OCI-LY7 (cell line): ENCODE data around the gene KCNK16. TPM values are rescaled to one million over a fixed set of nuclear protein-coding genes. Genes with fewer than 3 reads are reported as not detected.

ENCODE experiments used
- BruUV-seq: library from RNA; stranded (reverse); fragments of 400-500 nt; replicated peaks from 2 replicates; lab custom pipeline; 2021; lab: Mats Ljungman, UMichigan
- CTCF ChIA-PET: fragments of 300-600 bp; sonication (Branson Sonifier 250); formaldehyde crosslinking; loops from one replicate; lab custom pipeline; 2022; ENCODE audit warnings: antibody characterized with exemption; ENCODE audit not compliant: unreplicated experiment; lab: Charles Lee
- POLR2A ChIA-PET: fragments of 300-600 bp; sonication (Branson Sonifier 250); formaldehyde crosslinking; loops from one replicate; lab custom pipeline; 2022; ENCODE audit warnings: antibody characterized with exemption; lab: Charles Lee
- DNase-seq: peaks from one replicate; pipeline ENCODE4 v3.0.0-alpha.2; 2015; ENCODE audit warnings: low spot score
- H2AFZ ChIP-seq: fragments of 200-600 bp; sonication (generic), shearing (Covaris generic); 2 replicates; pipeline ENCODE4 v1.6.1; 2014; ENCODE audit warnings: mild to moderate bottlenecking, antibody characterized with exemption, low read length, moderate library complexity
- H3K27ac ChIP-seq: fragments of 200-600 bp; sonication (generic); 2 replicates; pipeline ENCODE4 v1.5.1; 2014; ENCODE audit warnings: mixed run types, low read depth, mild to moderate bottlenecking, moderate library complexity, low read length, inconsistent platforms; ENCODE audit not compliant: poor library complexity, severe bottlenecking
- H3K36me3 ChIP-seq: fragments of 200-600 bp; sonication (generic); 2 replicates; pipeline ENCODE4 v1.6.1; 2014; ENCODE audit warnings: mild to moderate bottlenecking, antibody characterized with exemption, low read length, moderate library complexity, mixed read lengths; ENCODE audit not compliant: insufficient read depth
- H3K4me1 ChIP-seq: fragments of 200-600 bp; sonication (generic); 2 replicates; pipeline ENCODE4 v1.5.1; 2014; ENCODE audit warnings: mild to moderate bottlenecking, low read length; ENCODE audit not compliant: insufficient read depth, poor library complexity, severe bottlenecking
- H3K4me2 ChIP-seq: fragments of 200-600 bp; sonication (generic); 2 replicates; pipeline ENCODE4 v1.6.1; 2014; ENCODE audit warnings: mild to moderate bottlenecking, low read length
- H3K4me3 ChIP-seq: fragments of 200-600 bp; sonication (generic); 2 replicates; pipeline ENCODE4 v1.5.1; 2014; ENCODE audit warnings: mild to moderate bottlenecking, low read depth, low read length; ENCODE audit not compliant: poor library complexity, severe bottlenecking
- H3K79me2 ChIP-seq: fragments of 200-600 bp; sonication (generic); 2 replicates; pipeline ENCODE4 v1.6.1; 2016; ENCODE audit warnings: low read depth, mild to moderate bottlenecking, low read length, moderate library complexity, mixed read lengths; ENCODE audit not compliant: insufficient read depth
- H3K9me2 ChIP-seq: fragments of 200-600 bp; sonication (generic); 2 replicates; pipeline ENCODE4 v1.6.1; 2016; ENCODE audit warnings: mild to moderate bottlenecking, low read length, mixed read lengths; ENCODE audit not compliant: insufficient read depth
- H3K9me3 ChIP-seq: fragments of 200-600 bp; sonication (generic); 2 replicates; pipeline ENCODE4 v1.6.1; 2014; ENCODE audit warnings: mild to moderate bottlenecking, mixed run types, low read length, mixed read lengths
- H4K20me1 ChIP-seq: fragments of 200-600 bp; sonication (generic); 2 replicates; pipeline ENCODE4 v1.6.1; 2014; ENCODE audit warnings: mild to moderate bottlenecking, antibody characterized with exemption, low read length, moderate library complexity, mixed read lengths; ENCODE audit not compliant: insufficient read depth
- CTCF ChIP-seq: fragments of 200-600 bp; sonication (generic); conservative IDR thresholded peaks from 2 replicates; pipeline ENCODE4 v1.5.1; 2014; ENCODE audit warnings: mild to moderate bottlenecking, antibody characterized with exemption, low read length, moderate library complexity, mixed read lengths
- EZH2phosphoT487 ChIP-seq: fragments of 200-600 bp; sonication (generic); IDR thresholded peaks from 2 replicates; pipeline ENCODE4 v1.6.1; 2018; ENCODE audit warnings: low read depth, borderline replicate concordance, mild to moderate bottlenecking, mixed run types, antibody characterized with exemption, low read length, moderate library complexity, mixed read lengths
- intact Hi-C: fragments of 100-400 bp; cut with micrococcal nuclease; formaldehyde crosslinking; loops from one replicate; pipeline ENCODE4 v1.10.0; 2022; ENCODE audit not compliant: unreplicated experiment
- total RNA-seq, 2 experiments: library from RNA; depleted of rRNA in 1 of 2; stranded (reverse); fragments of >200 nt in 1 of 2; shearing (Covaris generic) in 1 of 2; gene quantifications; 2 replicates each; pipeline ENCODE4 v1.2.3, GENCODE V29; 2014 to 2022

Gene KCNK16
- total RNA-seq, 2 experiments from 2014 or later: not detected

- H3K4me1 ChIP-seq: no peaks in the 10 kb centered on the region
- ChIA-PET POLR2A (no interaction called here), CTCF (no interaction called here)
- no peaks in the 10 kb centered on the region for H4K20me1 ChIP-seq
- H3K4me2 ChIP-seq: no peak overlapping the region
- intact Hi-C loops: no loop called here
- no peaks in the 10 kb centered on the region for H3K9me3 ChIP-seq
- H3K27ac ChIP-seq: no peak overlapping the region
- no peaks in the 10 kb centered on the region for H3K9me2 ChIP-seq
- H3K4me3 ChIP-seq: no peak overlapping the region
- no peak overlapping the region for H2AFZ ChIP-seq
- no peaks in the 10 kb centered on the region for H3K36me3 ChIP-seq
- TF ChIP-seq EZH2phosphoT487: no peak
- TF ChIP-seq CTCF: no peak
- no TSS peak for BruUV-seq
- H3K79me2 ChIP-seq: no peaks in the 10 kb centered on the region
- DNase-seq: no peak
Measured at GRCh38 chr6:39357998-39358686, 35.6 kb upstream of the KCNK16 start.

- H3K27ac ChIP-seq: no peak overlapping the region
- no peaks in the 10 kb centered on the region for H3K36me3 ChIP-seq
- no TSS peak for BruUV-seq
- no peaks in the 10 kb centered on the region for H3K79me2 ChIP-seq
- no peaks in the 10 kb centered on the region for H3K9me3 ChIP-seq
- no peaks in the 10 kb centered on the region for H3K9me2 ChIP-seq
- H3K4me2 ChIP-seq: no peak overlapping the region
- TF ChIP-seq CTCF: no peak
- TF ChIP-seq EZH2phosphoT487: no peak
- H2AFZ ChIP-seq: no peak overlapping the region
- H3K4me1 ChIP-seq: no peaks in the 10 kb centered on the region
- H3K4me3 ChIP-seq: no peak overlapping the region
- CTCF ChIA-PET: no interaction called here
- intact Hi-C loops: no loop called here
- POLR2A ChIA-PET: no interaction called here
- no peak for DNase-seq
- H4K20me1 ChIP-seq: no peaks in the 10 kb centered on the region
Measured at GRCh38 chr6:39353698-39354315, 31.3 kb upstream of the KCNK16 start.
